ENCODE data around the gene NAV2. TPM values are rescaled to one million over a fixed set of nuclear protein-coding genes. Genes with fewer than 3 reads are reported as not detected.

NAV2 gene
- total RNA-seq, 2 experiments from 2014 or later, result 0.23 to 0.36 TPM

DNA sequence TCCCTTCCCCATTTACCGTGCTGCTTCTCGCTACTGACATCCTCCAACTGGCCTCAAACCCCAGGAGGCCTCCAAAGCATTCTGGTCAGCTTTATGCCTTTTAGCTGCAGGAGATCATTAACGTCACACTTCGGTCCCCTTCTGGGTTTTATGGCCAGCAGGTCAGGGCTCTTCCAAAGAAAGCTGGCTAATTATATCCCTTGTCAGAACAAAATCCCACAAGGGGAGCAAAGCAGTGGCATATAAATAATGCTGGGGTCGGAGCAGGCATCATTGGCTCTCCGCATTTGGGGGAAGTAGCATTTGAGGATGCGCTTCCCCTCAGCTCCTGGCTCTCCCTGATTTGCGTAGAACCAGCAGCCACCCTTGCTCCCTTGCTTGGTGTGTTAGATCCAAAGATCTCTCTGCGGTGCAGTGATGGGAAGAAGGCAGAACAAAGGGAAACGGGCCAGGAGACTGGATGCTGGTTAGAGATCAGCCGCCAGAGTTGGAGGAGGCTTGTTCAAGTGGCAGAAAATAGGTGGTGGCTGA, 330.2 kb downstream of the NAV2 start:
- Mint-ChIP-seq H3K4me3 (no peak overlapping the region), H3K27ac (no peak overlapping the region), H3K9me3 (no peaks in the 10 kb centered on the region), H3K36me3 (ENCODE audit: low read depth) (no peaks in the 10 kb centered on the region), H3K27me3 (peaks cover 2% of the 10 kb centered on the region), H3K4me1 (ENCODE audit: low read depth) (no peaks in the 10 kb centered on the region)
- TF ChIP-seq, protein P1, sequence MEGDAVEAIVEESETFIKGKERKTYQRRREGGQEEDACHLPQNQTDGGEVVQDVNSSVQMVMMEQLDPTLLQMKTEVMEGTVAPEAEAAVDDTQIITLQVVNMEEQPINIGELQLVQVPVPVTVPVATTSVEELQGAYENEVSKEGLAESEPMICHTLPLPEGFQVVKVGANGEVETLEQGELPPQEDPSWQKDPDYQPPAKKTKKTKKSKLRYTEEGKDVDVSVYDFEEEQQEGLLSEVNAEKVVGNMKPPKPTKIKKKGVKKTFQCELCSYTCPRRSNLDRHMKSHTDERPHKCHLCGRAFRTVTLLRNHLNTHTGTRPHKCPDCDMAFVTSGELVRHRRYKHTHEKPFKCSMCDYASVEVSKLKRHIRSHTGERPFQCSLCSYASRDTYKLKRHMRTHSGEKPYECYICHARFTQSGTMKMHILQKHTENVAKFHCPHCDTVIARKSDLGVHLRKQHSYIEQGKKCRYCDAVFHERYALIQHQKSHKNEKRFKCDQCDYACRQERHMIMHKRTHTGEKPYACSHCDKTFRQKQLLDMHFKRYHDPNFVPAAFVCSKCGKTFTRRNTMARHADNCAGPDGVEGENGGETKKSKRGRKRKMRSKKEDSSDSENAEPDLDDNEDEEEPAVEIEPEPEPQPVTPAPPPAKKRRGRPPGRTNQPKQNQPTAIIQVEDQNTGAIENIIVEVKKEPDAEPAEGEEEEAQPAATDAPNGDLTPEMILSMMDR (IDR thresholded peaks at IDR 0.05), result no peak
- ChIA-PET POLR2A (no interaction called here), CTCF (no interaction called here)
- intact Hi-C loops (cut with micrococcal nuclease), result no loop called here
- DNase-seq, result no peak
- no peak for ATAC-seq

DNA sequence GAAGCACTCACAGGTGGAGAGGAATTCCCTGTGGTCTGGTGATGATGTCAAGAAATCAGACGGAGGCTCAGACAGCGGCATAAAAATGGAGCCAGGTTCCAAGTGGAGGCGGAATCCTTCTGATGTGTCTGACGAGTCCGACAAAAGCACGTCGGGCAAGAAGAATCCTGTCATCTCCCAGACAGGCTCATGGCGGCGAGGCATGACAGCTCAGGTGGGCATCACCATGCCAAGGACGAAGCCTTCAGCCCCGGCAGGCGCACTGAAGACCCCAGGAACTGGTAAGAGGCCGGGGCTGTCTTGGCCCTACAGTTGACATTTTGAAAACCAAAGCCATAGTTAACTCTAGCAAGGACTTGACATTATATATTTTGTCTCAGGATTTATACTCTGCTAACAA, 331.4 kb downstream of the NAV2 start:
- CTCF ChIA-PET, result interaction anchor here (1.0 to 1.6 kb wide), 3 partner anchors 12 to 84 kb away, joined by 3 to 5 read pairs (median 3); no protein-coding TSS in a partner anchor
- POLR2A ChIA-PET, result no interaction called here
- Mint-ChIP-seq H3K27ac (no peak overlapping the region), H3K4me1 (ENCODE audit: low read depth) (no peaks in the 10 kb centered on the region), H3K4me3 (no peak overlapping the region), H3K27me3 (peaks cover 2% of the 10 kb centered on the region), H3K9me3 (no peaks in the 10 kb centered on the region), H3K36me3 (ENCODE audit: low read depth) (no peaks in the 10 kb centered on the region)
- no peak for ATAC-seq
- TF ChIP-seq, protein P1 (IDR thresholded peaks at IDR 0.05), result no peak
- intact Hi-C loops (cut with micrococcal nuclease), result no loop called here
- no peak for DNase-seq

DNA sequence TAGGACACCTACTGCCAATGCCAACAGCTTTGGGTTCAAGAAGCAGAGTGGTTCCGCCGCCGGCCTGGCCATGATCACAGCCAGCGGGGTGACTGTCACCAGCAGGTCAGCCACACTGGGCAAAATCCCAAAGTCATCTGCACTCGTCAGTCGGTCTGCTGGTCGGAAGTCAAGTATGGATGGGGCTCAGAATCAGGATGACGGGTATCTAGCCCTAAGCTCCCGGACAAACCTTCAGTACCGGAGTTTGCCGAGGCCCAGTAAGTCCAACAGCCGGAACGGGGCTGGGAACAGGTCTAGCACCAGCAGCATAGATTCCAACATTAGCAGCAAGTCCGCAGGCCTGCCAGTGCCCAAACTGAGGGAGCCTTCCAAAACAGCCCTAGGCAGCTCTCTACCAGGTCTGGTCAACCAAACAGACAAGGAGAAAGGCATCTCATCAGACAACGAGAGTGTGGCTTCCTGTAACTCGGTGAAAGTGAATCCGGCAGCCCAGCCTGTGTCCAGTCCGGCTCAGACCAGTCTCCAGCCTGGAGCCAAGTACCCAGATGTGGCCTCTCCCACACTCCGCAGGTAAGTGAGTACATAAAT, 332.6 kb downstream of the NAV2 start:
- Mint-ChIP-seq H3K27me3 (peaks cover 2% of the 10 kb centered on the region), H3K4me1 (ENCODE audit: low read depth) (no peaks in the 10 kb centered on the region), H3K36me3 (ENCODE audit: low read depth) (no peaks in the 10 kb centered on the region), H3K9me3 (no peaks in the 10 kb centered on the region), H3K4me3 (no peak overlapping the region), H3K27ac (no peak overlapping the region)
- no peak for ATAC-seq
- CTCF ChIA-PET, result interaction anchor here (1.3 to 1.6 kb wide), 2 partner anchors 11 to 66 kb away, joined by 3 to 5 read pairs; no protein-coding TSS in a partner anchor
- POLR2A ChIA-PET, result interaction anchor here (0.8 kb wide), 1 partner anchor 596 kb away, joined by 3 read pairs; no protein-coding TSS in a partner anchor
- DNase-seq, result no peak
- intact Hi-C loops (cut with micrococcal nuclease), result no loop called here
- TF ChIP-seq, protein P1 (IDR thresholded peaks at IDR 0.05), result no peak

DNA sequence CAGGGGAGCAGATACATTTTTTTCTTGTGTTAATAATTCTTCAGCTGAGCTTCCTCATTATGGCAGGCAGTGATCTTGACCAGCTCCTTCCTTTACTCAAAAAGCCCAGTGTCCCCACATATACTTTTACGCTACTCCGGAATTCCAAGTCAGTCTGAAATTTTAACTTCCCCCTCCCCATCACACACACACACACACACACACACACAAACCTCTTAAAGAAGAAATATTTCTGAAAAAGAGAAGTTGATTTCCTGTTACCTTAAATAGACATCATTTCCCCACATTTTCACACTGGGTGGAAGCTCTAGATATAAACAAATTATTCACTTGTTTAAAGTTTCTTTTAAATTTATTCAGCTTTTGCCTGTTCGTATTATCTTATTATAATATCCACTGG, 333.8 kb downstream of the NAV2 start:
- Mint-ChIP-seq H3K36me3 (ENCODE audit: low read depth) (no peaks in the 10 kb centered on the region), H3K27me3 (no peaks in the 10 kb centered on the region), H3K9me3 (no peaks in the 10 kb centered on the region), H3K27ac (no peak overlapping the region), H3K4me1 (ENCODE audit: low read depth) (no peaks in the 10 kb centered on the region), H3K4me3 (no peak overlapping the region)
- ATAC-seq, result no peak
- intact Hi-C loops (cut with micrococcal nuclease), result no loop called here
- no peak for DNase-seq
- CTCF ChIA-PET, result no interaction called here
- POLR2A ChIA-PET, result no interaction called here
- TF ChIP-seq, protein P1 (IDR thresholded peaks at IDR 0.05), result no peak

DNA sequence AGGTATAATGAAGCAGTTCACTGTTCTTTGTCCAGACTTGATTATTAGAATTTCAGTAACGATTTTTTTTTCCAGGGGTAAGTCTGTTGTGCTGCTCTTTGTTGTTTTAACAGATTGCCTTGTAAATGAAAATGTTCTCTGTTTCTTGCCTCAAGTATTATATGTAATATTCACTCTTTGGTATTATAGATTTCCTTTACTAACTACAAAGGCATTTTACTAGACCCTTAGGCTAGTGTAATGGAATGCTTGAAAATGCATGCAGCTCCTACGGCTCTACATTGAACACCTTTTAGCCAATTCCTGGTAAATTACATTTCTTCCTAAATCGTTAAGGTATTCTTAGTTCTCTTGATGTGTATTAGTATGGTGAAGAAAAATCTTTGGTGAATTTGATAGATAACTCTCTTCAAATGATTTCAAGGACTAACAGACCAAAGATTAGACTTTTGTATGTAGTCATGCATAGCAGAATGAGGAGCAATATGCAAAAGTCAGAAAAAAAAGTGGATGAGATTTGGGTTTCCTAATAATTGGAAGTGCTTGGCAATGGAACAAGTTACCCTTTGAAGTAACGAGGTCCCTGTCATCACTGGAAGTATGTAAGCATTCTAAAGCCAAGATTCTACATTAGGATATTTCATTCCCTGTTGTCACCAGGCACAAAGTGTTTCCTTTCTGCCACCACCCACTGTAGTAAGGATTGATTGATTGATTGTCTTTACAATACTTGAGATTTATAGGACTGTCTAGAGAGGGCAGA, 334.6 kb downstream of the NAV2 start:
- Mint-ChIP-seq H3K27me3 (no peaks in the 10 kb centered on the region), H3K9me3 (no peaks in the 10 kb centered on the region), H3K4me1 (ENCODE audit: low read depth) (no peaks in the 10 kb centered on the region), H3K4me3 (no peak overlapping the region), H3K27ac (no peak overlapping the region), H3K36me3 (ENCODE audit: low read depth) (no peaks in the 10 kb centered on the region)
- TF ChIP-seq, protein P1 (IDR thresholded peaks at IDR 0.05), result no peak
- intact Hi-C loops (cut with micrococcal nuclease), result no loop called here
- ATAC-seq, result no peak
- POLR2A ChIA-PET, result no interaction called here
- CTCF ChIA-PET, result no interaction called here
- no peak for DNase-seq
